ENCODE data around the gene RXRB. TPM values are rescaled to one million over a fixed set of nuclear protein-coding genes. Genes with fewer than 3 reads are reported as not detected.
A peak's percentile ranks its signal among the peaks of the same experiment; 100 is the strongest.

RXRB gene
- total and polyA plus RNA-seq, 2 of the 13 experiments (the other 11 are each of a cell fraction or from before 2014, with no cell fraction given), result 26.7 to 55.7 TPM

GRCh38 chr6:33247977-33248642 is 47.6 kb upstream of the RXRB start (continued):
- no peak for TF ChIP-seq NFYC (CRISPR knock-in tag; IDR thresholded peaks at IDR 0.05)
- no peak for TF ChIP-seq SUZ12 (IDR thresholded peaks at IDR 0.05; ENCODE audit: low read depth, low read length)
- TF ChIP-seq MXI1 (IDR thresholded peaks at IDR 0.05; ENCODE audit: borderline replicate concordance, low read depth, low read length), result peak; percentile 58; the same call in 1 of the 3 replicates
- no peak for TF ChIP-seq GLI4 (CRISPR knock-in tag; IDR thresholded peaks at IDR 0.05; ENCODE audit: borderline replicate concordance)
- peak; percentile 76 for TF ChIP-seq MXD3 (CRISPR knock-in tag; IDR thresholded peaks at IDR 0.05)
- no peak for TF ChIP-seq ZNF205 (CRISPR knock-in tag; IDR thresholded peaks at IDR 0.05)
- 0 out of 2 replicates have a peak, but pooled peaks have one; percentile 12 for TF ChIP-seq ZNF414 (CRISPR knock-in tag; IDR thresholded peaks at IDR 0.05)
- TF ChIP-seq CTCF (CRISPR knock-in tag; IDR thresholded peaks at IDR 0.05), result peak; percentile 97
- peak; percentile 43; the same call in 1 of the 2 replicates for TF ChIP-seq ELF3 (CRISPR knock-in tag; IDR thresholded peaks at IDR 0.05)
- 0 out of 2 replicates have a peak, but pooled peaks have one; percentile 18 for TF ChIP-seq NRL (CRISPR knock-in tag; IDR thresholded peaks at IDR 0.05; ENCODE audit: borderline replicate concordance)
- TF ChIP-seq TFE3 (CRISPR knock-in tag; IDR thresholded peaks at IDR 0.05), result peak; percentile 29; the same call in 1 of the 2 replicates
- TF ChIP-seq FOXM1 (CRISPR knock-in tag; IDR thresholded peaks at IDR 0.05), result no peak
- no peak for TF ChIP-seq ZBTB42 (CRISPR knock-in tag; IDR thresholded peaks at IDR 0.05)
- TF ChIP-seq HNF1B (CRISPR knock-in tag; IDR thresholded peaks at IDR 0.05), result no peak
- TF ChIP-seq ZBTB25 (CRISPR knock-in tag; IDR thresholded peaks at IDR 0.05), result peak; percentile 52
- no peak for TF ChIP-seq CBX5 (CRISPR knock-in tag; IDR thresholded peaks at IDR 0.05; ENCODE audit: borderline replicate concordance)
- peak; percentile 58; the same call in 1 of the 2 replicates for TF ChIP-seq GATAD1 (CRISPR knock-in tag; IDR thresholded peaks at IDR 0.05)
- TF ChIP-seq FOXA3 (CRISPR knock-in tag; IDR thresholded peaks at IDR 0.05), result peak; percentile 11; the same call in 1 of the 2 replicates
- peak; percentile 36; the same call in 1 of the 2 replicates for TF ChIP-seq THAP11 (CRISPR knock-in tag; IDR thresholded peaks at IDR 0.05)
- peak; percentile 73 for TF ChIP-seq JARID2 (CRISPR knock-in tag; IDR thresholded peaks at IDR 0.05; ENCODE audit: insufficient replicate concordance)
- no peak for TF ChIP-seq EP300 (IDR thresholded peaks at IDR 0.05; ENCODE audit: low read depth in 2 of 2, low read length in 2 of 2)
- no peak for TF ChIP-seq EP300 (CRISPR knock-in tag; IDR thresholded peaks at IDR 0.05; ENCODE audit: borderline replicate concordance)
- TF ChIP-seq ZBTB3 (CRISPR knock-in tag; IDR thresholded peaks at IDR 0.05; ENCODE audit: borderline replicate concordance, low read depth), result no peak
